ENCODE measurements around the gene VRK2. TPM values are rescaled to one million over a fixed set of nuclear protein-coding genes. Genes with fewer than 3 reads are reported as not detected.

VRK2 gene
- total RNA-seq, 1 experiment from 2014 or later: 20.1 TPM

DNA sequence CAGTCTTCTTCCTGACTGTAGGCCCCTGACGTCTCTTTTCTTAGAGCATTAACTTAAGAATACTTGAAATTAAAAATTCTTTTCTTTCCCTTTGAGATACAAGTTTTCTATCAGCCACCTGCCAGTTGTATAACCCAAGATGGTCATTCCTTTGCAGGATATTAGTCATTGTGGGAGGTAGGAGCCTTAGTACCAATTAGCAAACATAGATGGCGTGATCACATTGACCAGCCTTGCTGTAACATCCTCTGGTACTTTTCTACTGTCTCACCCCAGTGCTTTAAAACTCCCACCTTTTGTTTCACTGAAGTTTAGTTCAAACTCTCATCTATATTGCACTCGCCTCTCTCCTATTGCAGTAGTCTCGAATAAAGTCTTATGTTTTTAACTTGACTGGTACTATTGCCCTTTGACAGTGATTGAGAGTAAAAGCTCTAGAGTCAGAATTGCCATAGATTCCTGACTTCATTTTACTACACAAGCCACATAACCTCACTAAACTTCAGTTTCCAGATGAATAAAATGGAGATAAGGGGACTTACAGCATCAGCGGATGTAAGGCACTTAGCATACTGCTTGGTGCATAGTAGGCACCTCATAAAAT, 74.1 kb downstream of the VRK2 start (continued):
- TF ChIP-seq, protein P1, sequence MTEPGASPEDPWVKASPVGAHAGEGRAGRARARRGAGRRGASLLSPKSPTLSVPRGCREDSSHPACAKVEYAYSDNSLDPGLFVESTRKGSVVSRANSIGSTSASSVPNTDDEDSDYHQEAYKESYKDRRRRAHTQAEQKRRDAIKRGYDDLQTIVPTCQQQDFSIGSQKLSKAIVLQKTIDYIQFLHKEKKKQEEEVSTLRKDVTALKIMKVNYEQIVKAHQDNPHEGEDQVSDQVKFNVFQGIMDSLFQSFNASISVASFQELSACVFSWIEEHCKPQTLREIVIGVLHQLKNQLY (CRISPR knock-in tag; IDR thresholded peaks at IDR 0.05): no peak
- TF ChIP-seq ZNF317 (CRISPR knock-in tag; IDR thresholded peaks at IDR 0.05; ENCODE audit: borderline replicate concordance, low read depth) (no peak), NR1H2 (CRISPR knock-in tag; IDR thresholded peaks at IDR 0.05) (no peak), FOXP1 (CRISPR knock-in tag; IDR thresholded peaks at IDR 0.05; ENCODE audit: borderline replicate concordance) (no peak), ZNF396 (CRISPR knock-in tag; IDR thresholded peaks at IDR 0.05; ENCODE audit: borderline replicate concordance) (no peak), ZNF512 (CRISPR knock-in tag; IDR thresholded peaks at IDR 0.05; ENCODE audit: borderline replicate concordance) (no peak)
- TF ChIP-seq, protein P2, sequence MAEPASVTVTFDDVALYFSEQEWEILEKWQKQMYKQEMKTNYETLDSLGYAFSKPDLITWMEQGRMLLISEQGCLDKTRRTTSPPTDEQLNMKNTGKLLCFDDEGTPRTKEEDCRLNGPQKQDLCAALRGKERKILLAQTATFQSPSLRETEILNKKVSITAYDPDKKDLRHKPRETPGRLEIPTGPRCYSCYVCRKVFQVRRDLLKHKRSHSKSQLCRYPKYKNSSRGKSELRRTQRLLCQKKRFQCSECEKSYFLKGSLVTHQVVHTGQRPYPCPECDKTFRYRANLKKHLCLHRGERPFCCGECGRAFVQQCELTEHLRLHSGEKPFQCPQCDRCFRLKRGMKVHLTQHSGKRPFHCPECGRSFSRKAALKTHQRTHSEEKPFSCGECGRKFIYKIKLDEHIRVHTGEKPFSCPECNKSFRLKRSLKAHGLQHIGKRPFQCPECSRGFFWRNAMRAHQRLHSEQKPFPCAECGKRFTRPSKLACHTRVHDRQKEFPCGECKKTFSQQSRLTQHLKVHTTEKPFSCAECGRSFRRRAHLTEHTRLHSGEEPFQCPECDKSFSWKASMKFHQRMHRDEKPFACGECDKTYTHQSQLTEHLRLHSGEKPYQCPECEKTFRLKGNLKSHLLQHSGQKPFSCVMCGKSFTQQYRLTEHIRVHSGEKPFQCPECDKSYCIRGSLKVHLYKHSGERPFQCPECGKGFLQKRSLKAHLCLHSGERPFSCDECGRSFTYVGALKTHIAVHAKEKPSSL (CRISPR knock-in tag; conservative IDR thresholded peaks at IDR 0.05): no peak
- TF ChIP-seq, protein P3, sequence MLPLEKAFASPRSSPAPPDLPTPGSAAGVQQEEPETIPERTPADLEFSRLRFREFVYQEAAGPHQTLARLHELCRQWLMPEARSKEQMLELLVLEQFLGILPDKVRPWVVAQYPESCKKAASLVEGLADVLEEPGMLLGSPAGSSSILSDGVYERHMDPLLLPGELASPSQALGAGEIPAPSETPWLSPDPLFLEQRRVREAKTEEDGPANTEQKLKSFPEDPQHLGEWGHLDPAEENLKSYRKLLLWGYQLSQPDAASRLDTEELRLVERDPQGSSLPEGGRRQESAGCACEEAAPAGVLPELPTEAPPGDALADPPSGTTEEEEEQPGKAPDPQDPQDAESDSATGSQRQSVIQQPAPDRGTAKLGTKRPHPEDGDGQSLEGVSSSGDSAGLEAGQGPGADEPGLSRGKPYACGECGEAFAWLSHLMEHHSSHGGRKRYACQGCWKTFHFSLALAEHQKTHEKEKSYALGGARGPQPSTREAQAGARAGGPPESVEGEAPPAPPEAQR (CRISPR knock-in tag; IDR thresholded peaks at IDR 0.05): no peak

DNA sequence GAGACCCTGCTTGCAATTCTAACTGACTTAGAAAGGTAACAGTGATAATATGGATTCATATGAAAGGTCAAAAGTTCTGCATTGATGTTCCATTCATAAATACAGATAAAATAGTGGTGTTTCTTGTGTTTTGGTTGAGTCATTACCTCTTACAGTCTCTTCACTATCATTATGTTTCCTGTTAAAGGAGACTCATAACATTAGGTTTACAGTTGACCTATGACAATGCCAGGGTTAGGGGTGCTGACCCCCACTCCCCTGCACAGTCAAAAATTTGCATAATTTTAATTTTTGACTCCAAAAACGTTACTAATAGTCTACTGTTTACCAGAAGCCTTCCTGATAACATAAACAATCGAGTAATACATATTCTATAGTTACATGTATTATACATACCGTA, 75.4 kb downstream of the VRK2 start:
- Mint-ChIP-seq H3K4me1 (no peaks in the 10 kb centered on the region), H3K36me3 (peaks cover 34% of the 10 kb centered on the region), H3K4me3 (no peak overlapping the region), H3K27me3 (ENCODE audit: low read depth) (no peaks in the 10 kb centered on the region), H3K9me3 (peaks cover 26% of the 10 kb centered on the region), H3K27ac (no peak overlapping the region; the same call in 1 of the 2 replicates)
- no peak for DNase-seq (ENCODE audit: low spot score)
- ATAC-seq: no peak
- POLR2A ChIA-PET: no interaction called here
- CTCF ChIA-PET: no interaction called here
- TF ChIP-seq AFF4 (CRISPR knock-in tag; IDR thresholded peaks at IDR 0.05; ENCODE audit: borderline replicate concordance): no peak
- TF ChIP-seq JUN (CRISPR knock-in tag; IDR thresholded peaks at IDR 0.05): no peak
- no peak for TF ChIP-seq ETV6 (CRISPR knock-in tag; IDR thresholded peaks at IDR 0.05)
- no peak for TF ChIP-seq FOXJ3 (CRISPR knock-in tag; IDR thresholded peaks at IDR 0.05; ENCODE audit: borderline replicate concordance)
- no peak for TF ChIP-seq NFE2L1 (CRISPR knock-in tag; IDR thresholded peaks at IDR 0.05)
- TF ChIP-seq SMAD4 (CRISPR knock-in tag; IDR thresholded peaks at IDR 0.05): no peak
- TF ChIP-seq ZNF396 (CRISPR knock-in tag; IDR thresholded peaks at IDR 0.05; ENCODE audit: borderline replicate concordance): no peak
- TF ChIP-seq, protein P3 (CRISPR knock-in tag; IDR thresholded peaks at IDR 0.05): no peak
